ENCODE results near the gene STIM2.
"Not testable (repeated sequence)": the region's sequence is repeated elsewhere in the genome, so short reads cannot be mapped to it uniquely, and the experiment has no call there.

Gene STIM2

DNA sequence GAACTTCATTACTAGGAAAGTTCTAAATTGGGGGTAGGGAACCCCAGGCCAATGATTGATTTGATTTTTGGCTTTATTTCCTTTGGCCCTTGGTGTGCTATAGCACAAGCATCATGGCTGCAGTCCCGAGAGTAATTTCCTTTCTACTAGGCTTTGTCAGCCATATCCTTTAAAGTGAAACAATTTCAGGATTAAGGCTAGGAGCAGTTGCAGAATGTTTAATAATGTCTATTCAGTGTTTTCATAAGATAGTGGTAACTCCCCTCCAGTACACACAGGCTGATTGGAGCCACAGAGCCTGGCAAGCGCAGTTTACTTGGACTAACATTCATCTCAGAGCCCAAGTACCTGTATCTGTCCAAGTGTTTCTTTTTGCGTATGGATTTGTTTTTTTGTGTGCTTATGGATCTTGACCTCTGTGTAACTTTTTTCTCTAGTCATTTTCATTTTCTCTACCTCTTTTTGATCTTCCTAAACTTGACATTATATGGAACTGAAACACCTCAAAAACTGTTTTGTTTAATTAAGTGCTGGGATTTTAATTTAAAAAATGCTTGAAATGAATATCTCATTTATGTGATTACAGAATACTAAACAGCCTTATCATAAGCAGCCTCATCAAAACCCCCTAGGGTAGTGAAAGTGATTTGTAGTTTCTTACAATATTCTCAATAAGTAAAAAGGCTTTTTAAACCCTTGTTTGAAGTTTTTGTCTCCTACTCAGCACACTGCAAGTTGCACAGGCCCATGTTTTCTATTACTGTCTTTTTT, 7.5 kb downstream of the STIM2 start:
- no peak for DNase-seq (ENCODE audit: low read depth in 2 of 2)

DNA sequence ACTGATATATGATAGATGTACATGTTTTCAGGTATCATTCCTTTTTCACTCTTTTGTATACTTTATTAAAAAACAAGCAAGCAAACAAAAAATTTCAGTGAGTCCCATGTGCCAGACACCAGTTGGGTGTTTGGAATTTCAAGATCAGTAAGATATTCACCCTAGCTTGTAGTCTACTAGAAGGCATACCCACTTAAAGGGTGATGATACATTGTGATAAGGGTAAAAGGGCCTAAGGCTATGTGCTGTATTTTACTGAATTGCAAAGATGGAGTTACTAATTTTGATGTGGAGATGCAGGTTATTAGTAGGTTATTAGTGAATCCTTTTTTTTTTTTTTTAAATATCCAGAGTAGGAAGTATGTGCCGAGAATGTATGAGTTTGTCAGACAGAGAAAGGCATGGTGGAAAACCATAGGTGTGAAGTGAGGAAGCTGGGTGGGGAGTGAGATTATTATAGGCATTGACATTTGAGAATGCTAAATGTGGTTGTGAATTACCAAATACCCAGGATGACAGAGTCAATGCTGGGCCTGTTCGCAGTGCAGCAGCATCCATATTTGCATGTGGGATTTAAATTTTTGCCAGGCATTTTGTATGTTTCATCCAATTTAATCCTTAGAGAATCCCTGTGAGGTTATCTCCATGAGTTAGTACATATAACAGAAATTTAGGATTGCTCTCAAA, 10.1 kb downstream of the STIM2 start:
- no peak for DNase-seq (ENCODE audit: low read depth in 2 of 2)

DNA sequence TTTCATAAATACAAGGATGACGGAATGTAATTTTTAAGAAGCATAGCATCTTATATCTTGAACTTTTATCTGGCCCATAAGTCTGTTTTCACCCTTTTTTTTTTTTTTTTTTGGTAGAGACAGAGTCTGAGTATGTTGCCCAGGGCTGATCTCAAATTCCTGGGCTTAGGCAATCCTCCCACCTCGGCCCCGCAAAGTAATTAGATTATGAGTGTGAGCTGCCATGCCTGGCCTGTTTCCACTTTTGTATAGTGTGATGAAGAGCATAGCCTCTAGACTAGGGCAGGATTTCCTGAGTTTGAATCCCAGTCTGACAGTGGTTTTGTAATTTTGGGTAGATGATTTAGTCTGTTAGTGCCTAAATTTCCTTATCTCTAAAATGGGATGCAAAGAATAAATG, 11.0 kb downstream of the STIM2 start:
- no peak for DNase-seq (ENCODE audit: low read depth in 2 of 2)

DNA sequence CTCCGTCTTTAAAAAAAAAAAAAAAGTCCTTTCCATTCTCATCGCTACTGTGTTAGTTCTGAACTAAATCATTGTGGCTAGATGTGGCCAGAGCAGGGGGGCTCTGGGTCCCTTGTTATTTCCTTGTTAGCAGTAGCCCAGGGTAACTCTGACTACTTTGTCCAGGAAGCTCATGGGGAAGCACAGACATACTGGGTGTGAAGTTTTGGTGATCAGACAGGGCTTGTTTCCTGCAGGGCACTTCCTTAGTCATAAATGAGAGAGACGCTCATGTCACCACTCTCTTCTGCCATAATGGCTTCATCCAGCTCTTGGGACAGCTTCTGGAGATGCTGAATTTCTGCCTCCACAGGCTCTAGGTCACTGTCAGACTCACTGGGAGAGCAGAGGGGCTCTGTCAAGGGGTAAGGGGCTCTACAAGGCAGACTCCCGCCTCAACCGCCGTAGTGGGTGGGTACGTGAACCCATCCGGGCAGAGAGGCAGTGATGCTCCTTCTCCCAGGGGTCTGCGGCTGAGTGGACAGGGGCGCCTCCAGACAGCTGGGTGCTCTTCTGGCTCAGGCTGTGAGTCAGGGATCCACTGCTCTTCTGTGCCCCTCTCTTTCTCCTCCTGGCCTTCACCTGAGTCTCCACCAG, 12.9 kb downstream of the STIM2 start:
- DNase-seq (ENCODE audit: low read depth in 2 of 2), result no peak

DNA sequence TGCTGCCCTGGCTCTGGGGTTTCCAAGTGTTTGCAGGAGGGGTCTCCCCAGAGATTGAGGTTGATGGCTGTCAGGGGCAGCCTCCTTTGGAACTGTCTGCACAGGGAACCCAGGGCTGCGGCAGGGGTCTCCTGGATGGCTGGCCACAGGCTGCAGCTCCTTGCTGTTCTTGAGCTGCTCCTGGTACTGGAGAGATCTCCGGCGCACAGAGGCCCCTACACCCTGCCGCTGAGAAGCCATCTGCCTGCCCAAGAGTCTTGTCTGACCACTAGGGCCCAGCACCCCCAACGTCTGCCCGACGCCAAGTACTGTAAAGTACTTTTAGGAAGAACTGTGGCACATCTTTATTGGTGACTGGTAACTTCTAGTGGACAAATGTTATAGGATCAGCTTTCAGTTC, 13.5 kb downstream of the STIM2 start:
- no peak for DNase-seq (ENCODE audit: low read depth in 2 of 2)

DNA sequence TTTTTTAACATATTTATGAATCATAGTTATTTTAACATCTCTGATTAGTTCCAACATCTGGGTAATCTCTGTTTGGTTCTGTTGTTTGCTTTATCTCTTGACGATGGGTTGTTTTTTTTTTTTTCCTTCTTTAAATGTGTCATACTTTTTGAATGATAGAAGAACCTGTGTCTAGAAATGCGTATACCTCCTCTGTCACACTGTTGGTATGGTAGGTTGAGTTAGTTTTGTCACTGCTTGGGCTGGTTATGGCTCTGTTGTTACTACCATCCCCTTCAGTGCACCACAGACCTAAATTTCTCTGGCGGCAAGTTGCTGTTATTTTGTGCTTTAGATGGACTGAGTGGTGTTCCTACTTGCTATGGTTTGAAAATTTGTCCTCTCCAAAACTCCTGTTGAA, 16.8 kb downstream of the STIM2 start:
- no peak for DNase-seq (ENCODE audit: low read depth in 2 of 2)

DNA sequence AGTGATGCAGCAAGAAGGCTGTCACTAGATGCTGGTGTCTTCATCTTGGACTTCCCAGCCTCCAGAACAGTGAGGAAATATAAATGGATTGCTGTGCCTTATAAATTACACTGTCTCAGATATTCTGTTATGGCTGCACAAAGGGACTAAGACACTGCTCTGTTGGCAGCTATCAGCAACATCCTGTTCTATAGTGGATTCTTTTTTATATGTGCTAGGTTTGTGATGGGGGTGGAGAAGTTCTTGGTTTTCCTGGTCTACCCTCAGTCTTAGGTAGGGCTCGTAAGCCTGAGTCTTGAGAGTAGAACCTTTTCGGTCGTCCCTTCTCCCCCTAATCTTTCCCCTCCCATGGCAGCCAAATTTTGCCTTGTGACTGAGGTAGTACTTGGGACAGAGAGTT, 17.3 kb downstream of the STIM2 start:
- no peak for DNase-seq (ENCODE audit: low read depth in 2 of 2)

DNA sequence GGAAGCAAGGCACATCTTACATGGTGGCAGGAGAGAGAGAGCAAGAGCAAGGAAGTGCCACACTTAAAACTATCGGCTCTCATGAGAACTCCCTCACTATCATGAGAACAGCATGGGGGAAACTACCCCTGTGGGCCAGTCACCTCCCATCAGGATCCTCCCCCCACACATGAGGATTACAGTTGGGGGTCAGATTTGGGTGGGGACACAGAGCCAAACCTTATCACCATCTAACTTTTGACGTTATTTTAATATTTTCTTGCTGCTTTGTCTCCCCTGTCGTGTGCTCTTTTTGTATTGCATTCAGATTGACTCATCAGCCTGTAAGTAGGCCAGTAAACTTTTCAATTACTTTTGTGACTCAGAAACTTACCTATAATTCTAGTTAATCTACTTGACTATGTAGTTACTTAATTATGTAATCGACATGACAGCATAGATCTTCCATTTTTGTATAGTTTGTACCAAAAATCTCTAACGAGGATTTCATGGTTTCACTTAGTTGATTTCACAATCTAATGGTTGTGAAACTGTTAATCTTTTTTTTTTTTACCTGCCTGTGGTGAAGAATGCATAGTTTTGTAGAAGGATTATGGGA, 18.3 kb downstream of the STIM2 start:
- no peak for DNase-seq (ENCODE audit: low read depth in 2 of 2)

DNA sequence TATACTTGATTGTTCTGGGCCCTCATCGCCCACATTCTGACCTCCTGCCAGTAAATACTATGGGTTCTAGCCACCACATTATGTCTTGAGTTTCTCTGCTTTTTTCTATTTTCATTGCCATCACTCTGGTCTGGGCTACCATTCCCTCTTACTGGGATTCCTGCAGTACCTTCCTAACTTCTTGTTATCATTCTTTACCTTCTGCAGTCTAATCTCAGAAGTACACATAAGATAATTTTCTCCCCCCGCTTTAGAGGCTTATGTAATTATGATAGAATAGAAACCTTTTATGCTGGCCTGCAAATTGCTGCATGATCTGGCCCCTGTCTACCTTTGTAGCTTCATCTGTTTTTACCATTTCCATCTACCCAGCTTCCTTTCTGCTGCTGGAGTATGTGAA, 19.2 kb downstream of the STIM2 start:
- DNase-seq (ENCODE audit: low read depth in 2 of 2), result no peak

DNA sequence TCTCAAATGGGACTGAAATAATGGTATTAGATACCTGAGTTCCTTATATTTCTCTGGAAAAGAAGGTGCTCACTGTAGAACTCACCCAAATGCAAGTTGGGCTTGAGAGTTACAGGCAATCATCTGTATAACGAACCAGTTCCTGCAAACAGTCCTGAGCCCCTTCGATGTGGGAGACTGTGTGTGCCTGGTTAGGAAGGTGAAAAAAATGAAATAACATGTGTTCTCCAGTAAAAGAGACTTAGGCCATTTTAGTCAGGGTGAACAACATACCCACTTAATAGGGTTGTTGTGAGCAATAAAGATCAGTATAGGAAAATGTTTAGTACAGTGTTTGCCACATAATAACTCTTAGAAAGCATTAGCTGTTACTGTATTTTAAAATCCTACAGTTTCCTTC, 23.4 kb downstream of the STIM2 start:
- DNase-seq (ENCODE audit: low read depth in 2 of 2), result no peak

DNA sequence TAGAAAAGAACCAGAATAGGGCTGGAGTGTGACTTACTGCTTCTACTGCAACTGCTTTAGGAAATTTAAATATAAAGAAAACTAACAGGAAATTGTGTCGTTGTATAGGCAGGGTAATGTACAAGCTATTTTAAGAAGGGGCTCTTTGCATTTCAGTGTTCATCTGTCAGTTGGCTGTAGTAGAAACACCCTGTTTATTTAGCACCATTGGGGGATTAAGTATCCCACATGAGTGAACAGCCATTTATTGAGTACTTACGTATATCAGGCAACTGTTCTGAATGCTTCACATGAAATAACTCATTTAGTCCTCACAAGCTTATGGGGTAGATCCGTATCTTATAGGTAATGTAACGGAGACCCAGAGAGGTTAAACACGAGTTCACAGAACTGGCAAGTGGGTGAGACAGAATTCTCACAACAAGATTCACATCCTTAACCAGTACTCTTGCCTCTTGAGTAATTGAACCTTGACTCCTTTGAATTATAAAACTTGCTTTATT, 23.9 kb downstream of the STIM2 start:
- no peak for DNase-seq (ENCODE audit: low read depth in 2 of 2)

DNA sequence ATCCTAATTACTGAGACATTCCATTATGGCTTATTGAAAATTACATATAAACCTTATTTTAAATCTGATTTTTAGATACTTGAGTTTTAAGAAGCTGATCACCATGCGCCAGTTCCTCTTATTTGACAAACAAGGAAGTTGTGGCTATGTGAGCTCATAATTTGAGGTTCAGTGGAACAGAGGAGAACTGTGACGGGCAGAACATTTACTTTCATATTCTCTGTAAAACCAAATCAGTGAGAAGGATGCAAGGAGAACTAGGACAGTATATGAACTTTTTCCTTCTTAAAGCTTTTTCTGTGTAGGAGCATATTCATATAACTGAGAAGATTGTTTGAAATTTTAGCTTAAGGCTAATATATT, 25.3 kb downstream of the STIM2 start:
- DNase-seq (ENCODE audit: low read depth in 2 of 2), result no peak

DNA sequence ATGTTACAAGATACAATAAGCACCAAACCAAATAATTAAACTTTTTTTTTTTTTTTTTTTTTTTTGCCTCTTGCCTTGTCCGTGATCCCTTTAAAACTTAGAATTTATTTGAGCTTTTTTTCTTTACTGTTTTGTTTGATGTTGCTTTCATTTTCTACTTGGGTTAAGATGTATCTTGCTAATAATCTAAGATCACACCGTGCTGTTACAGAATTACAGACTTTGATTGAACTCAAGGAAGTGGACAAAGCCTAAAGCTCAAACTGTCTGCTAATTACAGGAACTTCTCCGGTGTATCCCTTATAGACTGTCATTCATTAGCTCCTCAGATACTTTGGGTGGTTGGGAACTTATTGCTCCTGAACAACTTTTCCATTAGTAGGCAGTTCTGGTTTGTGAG, 26.5 kb downstream of the STIM2 start:
- no peak for DNase-seq (ENCODE audit: low read depth in 2 of 2)

DNA sequence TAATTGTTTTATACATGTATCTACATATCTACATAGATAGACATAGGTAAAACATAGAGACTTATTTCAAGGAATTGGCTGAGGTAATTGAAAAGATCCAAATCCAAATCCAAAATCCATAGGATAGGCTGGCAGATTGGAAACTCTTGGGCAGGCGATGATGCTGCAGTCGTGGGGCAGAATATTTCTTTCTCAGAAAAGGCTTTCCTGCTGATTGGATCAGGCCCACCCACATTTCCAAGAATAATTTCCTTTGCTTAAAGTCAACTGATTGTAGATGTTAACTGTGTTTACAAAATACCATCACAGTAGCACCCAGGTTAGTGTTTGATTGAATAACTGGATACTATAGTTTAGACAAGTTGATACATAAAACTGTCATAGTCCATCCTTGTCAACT, 27.2 kb downstream of the STIM2 start:
- no peak for DNase-seq (ENCODE audit: low read depth in 2 of 2)

DNA sequence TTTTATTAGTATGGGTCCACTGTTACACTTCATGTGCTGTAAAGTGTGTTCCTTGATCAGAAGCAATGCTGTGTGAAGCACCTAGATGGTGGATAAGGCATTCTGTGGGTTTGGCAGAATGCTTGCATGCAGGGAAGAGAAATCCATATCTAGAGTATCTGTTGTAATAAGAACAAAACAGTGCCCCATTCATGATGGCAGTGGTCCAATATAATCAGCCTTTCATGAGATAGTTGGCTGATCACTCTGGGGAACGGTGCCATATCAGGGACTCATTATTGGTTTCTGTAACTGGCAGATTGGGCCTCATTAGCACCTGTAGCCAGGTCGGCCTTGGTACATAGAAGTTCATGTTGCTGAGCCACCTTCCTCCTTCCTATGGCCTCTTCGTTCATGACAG, 28.7 kb downstream of the STIM2 start:
- no peak for DNase-seq (ENCODE audit: low read depth in 2 of 2)

DNA sequence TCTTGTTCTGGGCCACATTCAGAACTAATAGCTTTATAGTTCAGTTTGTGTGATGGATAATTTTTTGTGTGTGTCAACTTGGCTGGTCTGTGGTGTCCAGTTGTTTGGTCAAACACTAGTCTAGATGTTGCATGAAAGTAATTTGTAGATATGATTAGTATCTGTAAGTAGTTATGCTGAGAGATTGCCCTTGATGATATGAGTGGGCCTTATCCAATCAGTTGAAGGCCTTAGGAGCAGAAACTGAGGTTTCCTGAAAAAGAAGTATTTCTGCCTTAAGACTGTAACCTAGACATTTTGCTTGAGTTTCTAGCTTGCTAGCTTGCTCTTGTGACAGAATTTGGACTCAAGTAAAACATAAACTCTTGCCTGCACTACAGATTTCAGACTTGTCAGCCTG, 30.4 kb downstream of the STIM2 start:
- no peak for DNase-seq (ENCODE audit: low read depth in 2 of 2)

DNA sequence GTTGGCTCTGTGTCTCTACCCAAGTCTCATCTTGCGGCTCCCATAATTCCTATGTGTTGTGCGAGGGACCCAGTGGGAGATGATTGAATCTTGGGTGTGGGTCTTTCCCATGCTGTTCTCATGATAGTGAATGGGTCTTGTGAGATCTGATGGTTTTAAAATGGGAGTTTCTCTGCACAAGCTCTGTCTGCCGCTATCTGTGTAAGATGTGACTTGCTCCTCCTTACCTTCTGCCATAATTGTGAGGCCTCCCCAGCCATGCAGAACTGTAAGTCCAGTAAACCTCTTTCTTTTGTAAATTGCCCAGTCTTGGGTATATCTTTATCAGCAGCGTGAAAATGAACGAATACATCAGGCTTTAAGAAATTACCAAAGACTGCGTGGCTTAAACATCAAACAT, 31.2 kb downstream of the STIM2 start:
- DNase-seq (ENCODE audit: low read depth in 2 of 2), result no peak

DNA sequence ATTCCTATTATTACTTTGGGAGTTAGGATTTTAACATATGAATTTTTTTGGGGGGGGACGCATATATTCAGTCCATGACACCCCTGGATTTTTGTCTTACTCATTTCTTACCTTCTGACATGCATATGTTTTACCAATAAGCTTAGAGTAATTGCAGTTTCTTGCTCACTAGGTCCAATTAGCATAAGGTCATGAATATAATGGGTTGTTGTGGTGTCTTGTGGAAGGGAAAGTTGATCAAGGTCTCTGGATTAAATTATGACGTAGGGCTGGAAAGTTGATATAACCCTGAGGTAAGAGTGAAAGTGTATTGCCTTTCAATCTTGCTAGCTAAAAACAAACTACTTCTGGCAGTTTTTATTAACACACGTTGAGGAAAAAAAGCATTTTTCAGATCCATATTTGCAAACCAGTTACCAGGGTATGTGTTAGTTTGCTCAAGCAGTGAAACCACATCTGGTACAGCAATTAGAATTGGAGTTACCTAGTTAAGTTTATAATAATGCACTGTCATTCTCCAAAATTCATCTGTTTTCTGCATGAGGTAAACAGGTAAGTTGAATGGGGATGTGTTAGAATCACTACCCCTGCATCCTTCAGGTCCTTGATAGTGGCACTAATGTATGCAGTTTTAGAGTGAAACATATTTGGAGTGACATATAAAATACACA, 32.0 kb downstream of the STIM2 start:
- no peak for DNase-seq (ENCODE audit: low read depth in 2 of 2)

DNA sequence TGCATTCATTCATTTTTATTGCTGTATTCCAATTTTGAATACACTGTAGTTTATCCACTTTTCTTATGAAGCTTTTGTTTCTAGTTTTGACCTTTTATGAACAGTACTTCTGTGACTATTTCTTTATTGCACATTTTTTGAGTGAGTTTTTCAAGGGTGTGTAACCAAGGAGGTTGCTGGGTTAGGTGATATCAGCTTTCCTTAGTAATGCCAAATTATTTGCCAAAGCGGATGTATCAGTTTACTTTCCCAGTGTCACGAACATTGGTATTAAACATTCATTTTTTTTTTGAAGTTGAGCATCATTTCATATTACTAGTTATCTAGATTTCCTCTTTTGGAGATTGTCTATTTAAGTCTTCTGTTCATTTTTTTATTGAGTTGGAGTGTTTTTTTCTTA, 32.9 kb downstream of the STIM2 start:
- DNase-seq (ENCODE audit: low read depth in 2 of 2), result no peak

DNA sequence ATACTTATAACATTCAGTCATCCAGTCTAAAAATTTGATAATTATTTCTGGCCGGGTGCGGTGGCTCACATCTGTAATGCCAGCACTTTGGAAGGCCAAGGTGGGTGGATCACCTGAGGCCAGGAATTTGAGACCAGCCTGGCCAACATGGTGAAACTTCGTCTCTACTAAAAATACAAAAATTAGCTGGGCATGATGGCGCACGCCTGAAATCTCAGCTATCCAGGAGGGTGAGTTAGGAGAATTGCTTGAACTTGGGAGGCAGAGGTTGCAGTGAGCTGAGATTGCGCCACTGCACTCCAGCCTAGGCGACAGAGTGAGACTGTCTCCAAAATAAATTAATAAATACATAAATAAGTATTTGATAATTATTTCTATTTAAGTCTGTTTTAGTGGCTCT, 34.2 kb downstream of the STIM2 start:
- not testable (repeated sequence) for DNase-seq (ENCODE audit: low read depth in 2 of 2)

DNA sequence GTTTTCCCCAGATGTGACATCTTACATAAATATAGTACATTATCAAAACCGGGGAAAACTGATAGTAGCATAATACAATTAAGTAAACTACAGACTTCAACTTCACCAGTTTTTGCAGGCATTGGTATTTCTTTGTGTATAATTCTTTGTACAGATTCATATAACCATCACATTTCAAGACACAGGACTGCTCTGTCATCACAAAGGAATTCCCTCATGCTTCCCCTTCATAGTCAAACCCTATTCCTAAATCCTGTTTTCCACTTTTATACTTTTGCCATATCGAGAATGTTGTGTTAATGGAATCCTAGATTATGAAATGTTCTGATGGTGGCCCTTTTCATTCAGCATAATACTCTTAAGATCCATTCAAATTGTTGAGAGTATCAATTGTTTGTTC, 36.0 kb downstream of the STIM2 start:
- DNase-seq (ENCODE audit: low read depth in 2 of 2), result no peak

DNA sequence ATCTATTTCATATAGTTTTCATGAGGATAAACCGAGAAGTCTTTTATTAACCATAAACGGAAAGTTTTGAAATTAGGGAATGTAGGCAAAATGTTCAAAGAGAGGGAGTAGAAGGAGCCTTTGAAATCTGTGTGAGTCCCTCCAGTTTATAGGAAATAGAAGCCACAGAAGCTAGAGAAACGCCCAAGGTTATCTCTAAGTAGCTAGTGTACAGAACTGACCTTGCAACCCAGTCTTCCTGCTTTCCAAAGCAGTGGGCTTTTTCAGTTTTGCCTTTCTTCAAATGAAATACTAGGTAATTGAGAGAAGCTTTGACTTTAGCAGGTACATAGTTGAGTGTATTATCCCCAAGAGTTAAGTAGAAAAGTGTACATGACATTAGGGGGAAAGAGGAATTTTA, 39.4 kb downstream of the STIM2 start:
- no peak for DNase-seq (ENCODE audit: low read depth in 2 of 2)
